Stimulated activated naive B cell treated with anti-CD40 and anti-IgM and Interleukin-4, amounts not matched to agents 10 μg/mL and 1 μg/mL and 100 μg/mL, for 72 hours (primary cell): ENCODE data around the gene MUCL3.
A peak's percentile ranks its signal among the peaks of the same experiment; 100 is the strongest.
"Not testable (repeated sequence)": the region's sequence is repeated elsewhere in the genome, so short reads cannot be mapped to it uniquely, and the experiment has no call there.

Experiments used
- ATAC-seq, 2 donors: fragments of 150-1000 bp; cut with Tn5 transposase; replicated peaks; 2 replicates each; pipeline ENCODE4 v1.10.0; 2021; ENCODE audit warnings: moderate library complexity in 1 of 2
- DNase-seq: peaks from one replicate; pipeline ENCODE4 v3.0.0; 2021
- H3K27ac Mint-ChIP-seq: one replicate; pipeline ENCODE4 v1.8.0; 2022; ENCODE audit warnings: mild to moderate bottlenecking, mixed read lengths
- H3K27me3 Mint-ChIP-seq, 2 donors: one replicate each; pipeline ENCODE4 v1.8.0; 2022; ENCODE audit warnings: mixed read lengths in 2 of 2
- H3K36me3 Mint-ChIP-seq, 2 donors: one replicate each; pipeline ENCODE4 v1.8.0; 2022; ENCODE audit warnings: mixed read lengths in 2 of 2, mild to moderate bottlenecking in 1 of 2
- H3K4me1 Mint-ChIP-seq, 2 donors: one replicate each; pipeline ENCODE4 v1.8.0; 2022; ENCODE audit warnings: mixed read lengths in 2 of 2, mild to moderate bottlenecking in 1 of 2
- H3K4me3 Mint-ChIP-seq, 2 donors: one replicate each; pipeline ENCODE4 v1.8.0; 2022; ENCODE audit warnings: mild to moderate bottlenecking in 2 of 2, mixed read lengths in 2 of 2, moderate library complexity in 1 of 2
- H3K9me3 Mint-ChIP-seq, 2 donors: one replicate each; pipeline ENCODE4 v1.8.0; 2022; ENCODE audit warnings: mixed read lengths in 2 of 2, mild to moderate bottlenecking in 1 of 2

The MUCL3 gene

GRCh38 chr6:30918670-30919069 lies 22.1 kb upstream of the MUCL3 start:
- H3K27me3 Mint-ChIP-seq, result no peaks in the 10 kb centered on the region
- H3K27ac Mint-ChIP-seq, result no peak overlapping the region
- peaks cover 21 to 49% of the 10 kb centered on the region in 2 donors for H3K4me1 Mint-ChIP-seq
- H3K9me3 Mint-ChIP-seq, result no peaks in the 10 kb centered on the region
- no peak for ATAC-seq
- peaks cover 56 to 73% of the 10 kb centered on the region in 2 donors for H3K36me3 Mint-ChIP-seq
- no peak for DNase-seq
- H3K4me3 Mint-ChIP-seq, result no peak overlapping the region

GRCh38 chr6:30922447-30922852 lies 18.3 kb upstream of the MUCL3 start:
- Mint-ChIP-seq H3K4me1 (peaks cover 2 to 14% of the 10 kb centered on the region in 2 donors), H3K36me3 (peaks cover 55 to 79% of the 10 kb centered on the region in 2 donors), H3K27me3 (no peaks in the 10 kb centered on the region), H3K4me3 (no peak overlapping the region), H3K9me3 (no peaks in the 10 kb centered on the region), H3K27ac (peak overlapping the region; percentile 68)
- ATAC-seq, result no peak
- no peak for DNase-seq

- not testable (repeated sequence) for ATAC-seq, H3K4me1 Mint-ChIP-seq, H3K4me3 Mint-ChIP-seq, DNase-seq, H3K9me3 Mint-ChIP-seq, H3K27me3 Mint-ChIP-seq, H3K27ac Mint-ChIP-seq
- H3K36me3 Mint-ChIP-seq, result peaks cover 56 to 81% of the 10 kb centered on the region in 2 donors
Measured at GRCh38 chr6:30924040-30924627, 16.6 kb upstream of the MUCL3 start.

- DNase-seq (no peak), ATAC-seq (no peak)
- H3K4me3 Mint-ChIP-seq, result no peak overlapping the region
- peaks cover 42 to 63% of the 10 kb centered on the region in 2 donors for H3K36me3 Mint-ChIP-seq
- no peaks in the 10 kb centered on the region for H3K4me1 Mint-ChIP-seq
- peaks cover 5 to 10% of the 10 kb centered on the region in 2 donors for H3K9me3 Mint-ChIP-seq
- peaks cover 0 to 6% of the 10 kb centered on the region in 2 donors for H3K27me3 Mint-ChIP-seq
- no peak overlapping the region for H3K27ac Mint-ChIP-seq
Measured at GRCh38 chr6:30926644-30927043, 14.1 kb upstream of the MUCL3 start.

- H3K27ac Mint-ChIP-seq, H3K9me3 Mint-ChIP-seq, H3K4me3 Mint-ChIP-seq, ATAC-seq, H3K4me1 Mint-ChIP-seq, DNase-seq: not testable (repeated sequence)
- Mint-ChIP-seq H3K27me3 (peaks cover 0 to 10% of the 10 kb centered on the region in 2 donors), H3K36me3 (peaks cover 39 to 60% of the 10 kb centered on the region in 2 donors)
Measured at GRCh38 chr6:30927080-30927479, 13.7 kb upstream of the MUCL3 start.

GRCh38 chr6:30928677-30929076 lies 12.1 kb upstream of the MUCL3 start:
- peaks cover 3 to 17% of the 10 kb centered on the region in 2 donors for H3K27me3 Mint-ChIP-seq
- ATAC-seq (no peak), DNase-seq (no peak)
- peaks cover 5 to 10% of the 10 kb centered on the region in 2 donors for H3K9me3 Mint-ChIP-seq
- no peak overlapping the region for H3K4me3 Mint-ChIP-seq
- H3K36me3 Mint-ChIP-seq, result peaks cover 30 to 44% of the 10 kb centered on the region in 2 donors
- no peak overlapping the region for H3K27ac Mint-ChIP-seq
- H3K4me1 Mint-ChIP-seq, result no peaks in the 10 kb centered on the region

GRCh38 chr6:30930506-30930905 lies 10.3 kb upstream of the MUCL3 start:
- Mint-ChIP-seq H3K4me1 (no peaks in the 10 kb centered on the region), H3K27me3 (peaks cover 12 to 26% of the 10 kb centered on the region in 2 donors), H3K4me3 (no peak overlapping the region), H3K9me3 (peaks cover 5 to 10% of the 10 kb centered on the region in 2 donors), H3K27ac (no peak overlapping the region), H3K36me3 (peaks cover 26 to 34% of the 10 kb centered on the region in 2 donors)
- ATAC-seq (no peak), DNase-seq (no peak)

GRCh38 chr6:30931272-30931671 lies 9.5 kb upstream of the MUCL3 start:
- peaks cover 15 to 31% of the 10 kb centered on the region in 2 donors for H3K27me3 Mint-ChIP-seq
- H3K9me3 Mint-ChIP-seq, result peaks cover 5 to 10% of the 10 kb centered on the region in 2 donors
- H3K36me3 Mint-ChIP-seq, result peaks cover 24 to 28% of the 10 kb centered on the region in 2 donors
- H3K4me1 Mint-ChIP-seq, result no peaks in the 10 kb centered on the region
- ATAC-seq (no peak), DNase-seq (no peak)
- H3K4me3 Mint-ChIP-seq, result no peak overlapping the region
- no peak overlapping the region for H3K27ac Mint-ChIP-seq

GRCh38 chr6:30931969-30932645 lies 8.7 kb upstream of the MUCL3 start, which contains the start of gene SFTA2:
Gene SFTA2 (minus strand): TSS chr6:30932170. CDS start chr6:30932096, 74 bp downstream.
- ATAC-seq (no peak), DNase-seq (no peak)
- Mint-ChIP-seq H3K4me1 (no peaks in the 10 kb centered on the region), H3K9me3 (peaks cover 5 to 10% of the 10 kb centered on the region in 2 donors), H3K36me3 (peaks cover 18 to 22% of the 10 kb centered on the region in 2 donors), H3K27ac (no peak within 1 kb of the TSS), H3K4me3 (no peak within 1 kb of the TSS), H3K27me3 (peaks cover 23 to 39% of the 10 kb centered on the region in 2 donors)

- DNase-seq (no peak), ATAC-seq (no peak)
- H3K9me3 Mint-ChIP-seq, result peaks cover 5 to 10% of the 10 kb centered on the region in 2 donors
- H3K27ac Mint-ChIP-seq, result no peak overlapping the region
- no peak overlapping the region for H3K4me3 Mint-ChIP-seq
- H3K4me1 Mint-ChIP-seq, result no peaks in the 10 kb centered on the region
- H3K36me3 Mint-ChIP-seq, result peaks cover 14 to 17% of the 10 kb centered on the region in 2 donors
- H3K27me3 Mint-ChIP-seq, result peaks cover 28 to 46% of the 10 kb centered on the region in 2 donors
Measured at GRCh38 chr6:30932665-30933365, 8.0 kb upstream of the MUCL3 start.

- ATAC-seq (no peak), DNase-seq (no peak)
- Mint-ChIP-seq H3K4me1 (peaks cover 0 to 4% of the 10 kb centered on the region in 2 donors), H3K9me3 (no peaks in the 10 kb centered on the region), H3K27ac (no peak overlapping the region), H3K4me3 (no peak overlapping the region), H3K36me3 (no peaks in the 10 kb centered on the region), H3K27me3 (peaks cover 43 to 61% of the 10 kb centered on the region in 2 donors)
Measured at GRCh38 chr6:30935018-30935417, 5.8 kb upstream of the MUCL3 start.

GRCh38 chr6:30937265-30937664 lies 3.5 kb upstream of the MUCL3 start:
- peaks cover 60 to 73% of the 10 kb centered on the region in 2 donors for H3K27me3 Mint-ChIP-seq
- no peaks in the 10 kb centered on the region for H3K9me3 Mint-ChIP-seq
- no peak for DNase-seq
- peaks cover 0 to 4% of the 10 kb centered on the region in 2 donors for H3K4me1 Mint-ChIP-seq
- H3K27ac Mint-ChIP-seq, result no peak overlapping the region
- no peak overlapping the region for H3K4me3 Mint-ChIP-seq
- no peaks in the 10 kb centered on the region for H3K36me3 Mint-ChIP-seq
- no peak for ATAC-seq

GRCh38 chr6:30938730-30939129 lies 2.0 kb upstream of the MUCL3 start:
- peaks cover 0 to 5% of the 10 kb centered on the region in 2 donors for H3K4me1 Mint-ChIP-seq
- no peaks in the 10 kb centered on the region for H3K36me3 Mint-ChIP-seq
- H3K4me3 Mint-ChIP-seq, result no peak overlapping the region
- H3K9me3 Mint-ChIP-seq, result no peaks in the 10 kb centered on the region
- H3K27ac Mint-ChIP-seq, result no peak overlapping the region
- DNase-seq, result no peak
- no peak for ATAC-seq
- H3K27me3 Mint-ChIP-seq, result peaks cover 68 to 81% of the 10 kb centered on the region in 2 donors

GRCh38 chr6:30939473-30939872 lies 1.3 kb upstream of the MUCL3 start:
- H3K4me3 Mint-ChIP-seq, result no peak overlapping the region
- H3K9me3 Mint-ChIP-seq, result no peaks in the 10 kb centered on the region
- H3K36me3 Mint-ChIP-seq, result no peaks in the 10 kb centered on the region
- H3K27ac Mint-ChIP-seq, result no peak overlapping the region
- peaks cover 74 to 88% of the 10 kb centered on the region in 2 donors for H3K27me3 Mint-ChIP-seq
- H3K4me1 Mint-ChIP-seq, result peaks cover 0 to 5% of the 10 kb centered on the region in 2 donors
- ATAC-seq (no peak), DNase-seq (no peak)
